Upper lobe of left lung (tissue), 6 donors: ENCODE results near the gene TSPAN31. TPM values are rescaled to one million over a fixed set of nuclear protein-coding genes. Genes with fewer than 3 reads are reported as not detected.
A peak's percentile ranks its signal among the peaks of the same experiment; 100 is the strongest.

Experiments used
- ATAC-seq, 2 donors: fragments of 200-7000 bp; cut with Tn5 transposase; one replicate each; pipeline ENCODE4 v1.9.1; 2022; ENCODE audit warnings: mild to moderate bottlenecking in 2 of 2, moderate library complexity in 2 of 2; ENCODE audit not compliant: low FRiP score in 2 of 2
- DNase-seq, 2 donors: peaks; one replicate each; pipeline ENCODE4 v3.0.0-alpha.2; 2019 to 2020
- H3K27ac ChIP-seq, 4 donors: fragments of 200-600 bp; sonication (generic); one replicate each; pipeline ENCODE4 v1.5.1; 2016 to 2019
- H3K27me3 ChIP-seq, 4 donors: fragments of 200-600 bp; sonication (generic); one replicate each; pipeline ENCODE4 v1.5.1; 2017 to 2019
- H3K36me3 ChIP-seq, 4 donors: fragments of 200-600 bp; sonication (generic); one replicate each; pipeline ENCODE4 v1.5.1; 2016 to 2019
- H3K4me1 ChIP-seq, 4 donors: fragments of 200-600 bp; sonication (generic); one replicate each; pipeline ENCODE4 v1.5.1; 2018 to 2019
- H3K4me3 ChIP-seq, 4 donors: fragments of 200-600 bp; sonication (generic); one replicate each; pipeline ENCODE4 v1.5.1; 2017 to 2019; ENCODE audit warnings: mild to moderate bottlenecking in 2 of 4, moderate library complexity in 1 of 4
- H3K9me3 ChIP-seq, 4 donors: fragments of 200-600 bp; sonication (generic); one replicate each; pipeline ENCODE4 v1.5.1; 2018 to 2019
- EP300 ChIP-seq, 4 donors: sonication (generic); formaldehyde crosslinking; IDR thresholded peaks; one replicate each; pipeline ENCODE4 v1.5.1; 2017; ENCODE audit warnings: antibody characterized with exemption in 4 of 4, control low read depth in 2 of 4
- POLR2A ChIP-seq, 4 donors: fragments of 450-650 bp; IDR thresholded peaks; one replicate each; pipeline ENCODE4 v1.5.1; 2016 to 2017; ENCODE audit warnings: antibody characterized with exemption in 4 of 4, mild to moderate bottlenecking in 2 of 4
- POLR2AphosphoS5 ChIP-seq, 2 donors: sonication (generic); formaldehyde crosslinking; IDR thresholded peaks; one replicate each; pipeline ENCODE4 v1.5.1; 2017; ENCODE audit warnings: antibody characterized with exemption in 2 of 2
- WGBS, 2 donors: methylation state at CpG; one replicate each; pipeline ENCODE4 v1.1.5; 2017 to 2018; 5-methylcytosine and 5-hydroxymethylcytosine counted together
- total RNA-seq, 6 donors: library from RNA; depleted of rRNA in 4 of 6; stranded (reverse); fragments of >200 nt in 4 of 6; gene quantifications; one replicate each; pipeline versions ENCODE4 v1.1.0 to v1.2.1, GENCODE V29; 2016 to 2021
- TF ChIP-seq, protein P1 (sequence below), 6 experiments: fragments of 450-650 bp in 4 of 6; fragments of 200-600 bp in 2 of 6; sonication (generic) in 2 of 6; IDR thresholded peaks; one replicate each; pipeline ENCODE4 v1.5.1; 2016 to 2019; ENCODE audit warnings: antibody characterized with exemption in 6 of 6
- donor health status: DM: no; HTN: no; CAD: no; lungs with moderate emphysema.
- donor health status: DM: no; HTN: yes; CAD: no; lungs with severe emphysema.

TSPAN31 gene
- total RNA-seq, 6 donors from 2014 or later = 16.8 to 54.6 (median 37.3) TPM

DNA sequence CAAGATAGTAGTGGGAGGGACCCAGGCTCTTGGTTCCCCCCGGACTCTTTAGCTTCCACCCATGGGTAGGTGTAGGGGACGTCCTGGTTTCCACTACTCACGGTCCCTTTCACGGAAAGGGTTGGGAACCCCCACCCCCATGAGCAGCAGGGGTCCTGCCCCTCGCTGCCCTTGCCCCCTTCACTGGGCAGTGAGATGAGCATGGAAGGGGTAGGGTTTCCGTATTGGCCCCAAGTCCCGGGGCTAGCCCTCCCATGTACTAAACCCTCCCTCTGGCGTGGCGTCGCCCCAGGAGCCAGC is 19.0 kb upstream of the TSPAN31 start:
- Histone ChIP-seq H3K27ac (peak overlapping the region in 2 of 4 donors; percentile 72 to 80), H3K36me3 (peaks cover 0 to 28% (median 16%) of the 10 kb centered on the region in 4 donors), H3K27me3 (no peaks in the 10 kb centered on the region)

DNA sequence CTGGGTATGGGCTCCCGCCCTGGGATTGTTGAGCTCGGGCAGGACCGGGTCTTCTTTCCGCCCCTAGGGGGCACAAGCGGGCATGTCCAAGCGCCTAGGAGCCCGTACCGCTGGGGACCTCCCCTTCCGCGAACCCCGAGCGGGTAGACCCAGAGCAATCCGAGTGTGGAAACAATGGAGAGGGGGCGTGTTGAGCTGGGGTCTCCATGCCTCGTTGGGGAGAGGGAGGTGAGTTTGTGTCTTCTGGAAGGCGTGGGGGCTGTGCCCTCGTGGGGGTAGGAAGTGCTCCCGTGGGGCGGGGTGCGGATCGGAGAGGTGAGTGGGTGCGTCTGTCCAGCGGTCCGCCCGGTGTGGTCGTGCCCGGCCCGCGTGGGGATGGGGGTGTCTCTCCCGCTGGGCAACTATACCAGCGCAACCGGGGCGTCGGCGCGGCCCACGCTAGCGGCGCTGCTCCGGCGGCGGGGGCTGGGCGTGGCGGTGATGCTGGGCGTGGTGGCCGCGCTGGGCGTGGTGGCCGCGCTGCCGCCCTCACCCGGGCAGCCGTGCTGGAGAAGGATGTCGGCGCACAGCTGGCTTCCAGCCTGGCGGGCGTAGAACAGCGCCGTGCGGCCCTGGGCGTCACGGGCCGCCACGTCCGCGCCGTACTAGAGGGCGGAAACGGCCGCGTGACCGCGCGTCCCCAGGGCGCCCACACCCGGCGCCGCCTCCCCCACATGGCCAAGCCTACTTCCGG is 18.5 kb upstream of the TSPAN31 start:
- Histone ChIP-seq H3K4me1 (peaks cover 7 to 24% (median 15%) of the 10 kb centered on the region in 4 donors), H3K27ac (peak overlapping the region; percentile 60 to 80 (median 72)), H3K4me3 (peak overlapping the region; percentile 62 to 89 (median 70)), H3K9me3 (no peaks in the 10 kb centered on the region), H3K36me3 (peaks cover 0 to 24% (median 12%) of the 10 kb centered on the region in 4 donors), H3K27me3 (no peaks in the 10 kb centered on the region)
- ATAC-seq (peak; percentile 76 to 83), DNase-seq (peak; percentile 75 to 93)
- TF ChIP-seq, protein P1, sequence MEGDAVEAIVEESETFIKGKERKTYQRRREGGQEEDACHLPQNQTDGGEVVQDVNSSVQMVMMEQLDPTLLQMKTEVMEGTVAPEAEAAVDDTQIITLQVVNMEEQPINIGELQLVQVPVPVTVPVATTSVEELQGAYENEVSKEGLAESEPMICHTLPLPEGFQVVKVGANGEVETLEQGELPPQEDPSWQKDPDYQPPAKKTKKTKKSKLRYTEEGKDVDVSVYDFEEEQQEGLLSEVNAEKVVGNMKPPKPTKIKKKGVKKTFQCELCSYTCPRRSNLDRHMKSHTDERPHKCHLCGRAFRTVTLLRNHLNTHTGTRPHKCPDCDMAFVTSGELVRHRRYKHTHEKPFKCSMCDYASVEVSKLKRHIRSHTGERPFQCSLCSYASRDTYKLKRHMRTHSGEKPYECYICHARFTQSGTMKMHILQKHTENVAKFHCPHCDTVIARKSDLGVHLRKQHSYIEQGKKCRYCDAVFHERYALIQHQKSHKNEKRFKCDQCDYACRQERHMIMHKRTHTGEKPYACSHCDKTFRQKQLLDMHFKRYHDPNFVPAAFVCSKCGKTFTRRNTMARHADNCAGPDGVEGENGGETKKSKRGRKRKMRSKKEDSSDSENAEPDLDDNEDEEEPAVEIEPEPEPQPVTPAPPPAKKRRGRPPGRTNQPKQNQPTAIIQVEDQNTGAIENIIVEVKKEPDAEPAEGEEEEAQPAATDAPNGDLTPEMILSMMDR (IDR thresholded peaks at IDR 0.05) = peak; percentile 58 to 77 (median 70)
- TF ChIP-seq POLR2AphosphoS5 (IDR thresholded peaks at IDR 0.05) (no peak), POLR2A (IDR thresholded peaks at IDR 0.05) (no peak), EP300 (IDR thresholded peaks at IDR 0.05) (no peak)
- WGBS, 2 donors = 41 to 46% methylated on average over 22 to 61 of the region's 79 CpGs

More for the DNA sequence above, 19.0 kb upstream of the TSPAN31 start:
- H3K9me3 ChIP-seq = no peaks in the 10 kb centered on the region
- TF ChIP-seq, protein P1 (IDR thresholded peaks at IDR 0.05) = no peak
- TF ChIP-seq EP300 (IDR thresholded peaks at IDR 0.05) = no peak
- no peak for TF ChIP-seq POLR2AphosphoS5 (IDR thresholded peaks at IDR 0.05)
- TF ChIP-seq POLR2A (IDR thresholded peaks at IDR 0.05) = no peak
- H3K4me3 ChIP-seq = peak overlapping the region in 3 of 4 donors; percentile 67 to 89 (median 73)
- ATAC-seq (no peak), DNase-seq (no peak)
- peaks cover 7 to 24% (median 15%) of the 10 kb centered on the region in 4 donors for H3K4me1 ChIP-seq
- 20 to 60% methylated on average over 7 of the region's 10 CpGs for WGBS, 2 donors

DNA sequence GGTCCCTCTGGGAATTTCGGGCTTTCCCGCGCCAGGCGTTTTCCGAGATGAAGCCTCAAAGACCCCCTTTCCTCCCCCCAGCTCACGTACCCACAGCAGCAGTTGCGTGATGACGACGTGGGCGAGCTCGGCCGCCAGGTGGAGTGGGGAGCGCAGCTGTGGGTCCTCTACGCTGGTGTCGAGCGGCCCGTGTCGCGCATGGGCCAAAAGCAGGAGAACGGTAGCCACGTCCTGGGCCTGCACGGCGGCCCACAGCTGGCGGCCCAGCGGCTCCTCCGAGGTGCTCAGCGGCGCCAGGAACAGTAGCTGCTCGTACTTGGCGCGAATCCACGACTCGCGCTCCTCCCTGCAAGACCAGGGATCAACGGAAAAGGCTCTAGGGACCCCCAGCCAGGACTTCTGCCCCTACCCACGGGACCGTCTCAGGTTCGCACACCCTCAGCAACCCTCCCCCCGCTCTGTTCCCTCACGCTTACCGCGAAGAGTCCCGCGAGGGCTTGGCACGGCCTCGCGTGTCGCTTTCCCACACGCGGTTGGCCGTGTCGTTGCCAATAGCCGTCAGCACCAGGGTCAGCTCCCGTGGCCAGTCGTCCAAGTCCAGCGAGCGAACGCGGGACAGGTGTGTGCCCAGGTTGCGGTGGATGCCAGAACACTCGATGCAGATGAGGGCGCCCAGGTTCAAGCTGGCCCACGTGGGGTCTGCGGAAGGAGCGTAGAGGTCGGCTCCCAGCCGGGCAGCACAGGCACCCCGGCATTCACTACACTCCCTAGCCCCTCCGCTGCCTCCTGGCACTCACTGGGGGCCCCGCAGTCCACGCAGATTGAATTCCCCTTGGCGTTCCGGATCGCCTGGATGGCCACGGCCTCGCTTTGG is 17.7 kb upstream of the TSPAN31 start:
- 66 to 70% methylated on average over 37 to 66 of the region's 76 CpGs for WGBS, 2 donors
- H3K36me3 ChIP-seq = peaks cover 0 to 18% (median 8%) of the 10 kb centered on the region in 4 donors

DNA sequence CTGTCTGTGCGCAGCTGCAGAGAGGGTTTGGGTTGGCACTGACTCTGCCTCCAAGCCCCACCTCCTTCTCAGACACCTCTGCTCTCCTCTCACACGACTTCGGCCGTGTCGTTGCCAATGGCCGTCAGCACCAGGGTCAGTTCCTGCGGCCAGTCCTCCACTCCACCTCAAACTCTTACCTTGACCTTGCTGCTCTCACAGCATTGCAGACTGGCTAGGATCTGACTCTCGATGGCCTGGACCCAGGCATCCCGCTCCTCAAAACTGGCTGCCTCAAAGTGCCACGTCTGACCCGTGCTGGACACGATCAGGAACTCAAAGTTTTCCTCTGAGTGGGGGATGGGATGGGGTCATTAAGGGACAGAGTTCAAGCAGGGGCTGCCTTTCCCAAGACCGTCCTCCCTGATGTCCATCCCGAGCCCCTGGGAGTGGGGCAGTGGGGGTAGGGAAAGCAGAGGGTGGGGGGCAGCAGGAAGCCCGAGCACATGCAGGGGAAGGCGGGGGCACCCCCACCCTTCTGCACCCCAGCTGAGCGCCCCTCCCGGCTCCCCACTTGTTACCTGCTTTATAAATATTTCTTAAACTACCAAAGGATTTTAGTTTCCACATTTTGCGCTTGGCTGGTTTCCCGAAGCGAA is 17.0 kb upstream of the TSPAN31 start:
- Histone ChIP-seq H3K9me3 (no peaks in the 10 kb centered on the region), H3K4me1 (peaks cover 7 to 24% (median 15%) of the 10 kb centered on the region in 4 donors), H3K27me3 (no peaks in the 10 kb centered on the region), H3K27ac (no peak overlapping the region), H3K36me3 (peaks cover 0 to 18% (median 8%) of the 10 kb centered on the region in 4 donors), H3K4me3 (no peak overlapping the region)
- WGBS, 2 donors = 57 to 70% methylated on average over 21 of the region's 21 CpGs
- TF ChIP-seq POLR2A (IDR thresholded peaks at IDR 0.05) (no peak), EP300 (IDR thresholded peaks at IDR 0.05) (no peak), POLR2AphosphoS5 (IDR thresholded peaks at IDR 0.05) (no peak)
- TF ChIP-seq, protein P1 (IDR thresholded peaks at IDR 0.05) = no peak
- no peak for DNase-seq
- ATAC-seq = no peak

More for the DNA sequence above, 17.7 kb upstream of the TSPAN31 start:
- peak in 1 of 2 donors; percentile 88 for DNase-seq
- ATAC-seq = peak; percentile 1 to 35
- TF ChIP-seq POLR2A (IDR thresholded peaks at IDR 0.05) (no peak), EP300 (IDR thresholded peaks at IDR 0.05) (no peak), POLR2AphosphoS5 (IDR thresholded peaks at IDR 0.05) (no peak)
- TF ChIP-seq, protein P1 (IDR thresholded peaks at IDR 0.05) = peak in 5 of 6 experiments; percentile 14 to 60 (median 35)
- no peaks in the 10 kb centered on the region for H3K27me3 ChIP-seq
- H3K27ac ChIP-seq = peak overlapping the region; percentile 60 to 80 (median 68)
- peak overlapping the region; percentile 62 to 89 (median 70) for H3K4me3 ChIP-seq
- peaks cover 7 to 24% (median 15%) of the 10 kb centered on the region in 4 donors for H3K4me1 ChIP-seq
- H3K9me3 ChIP-seq = no peaks in the 10 kb centered on the region
